Osteocyte (in vitro differentiated cells): ENCODE data around the gene EBF4. TPM values are rescaled to one million over a fixed set of nuclear protein-coding genes. Genes with fewer than 3 reads are reported as not detected.

Experiments
- DNase-seq: peaks from one replicate; pipeline ENCODE4 v3.0.0; 2021; ENCODE audit warnings: mixed read lengths; ENCODE audit not compliant: unreplicated experiment; ENCODE audit errors: extremely low spot score
- H3K27ac Mint-ChIP-seq: one replicate; pipeline ENCODE4 v1.8.0; 2021; ENCODE audit warnings: mild to moderate bottlenecking, mixed read lengths; ENCODE audit not compliant: unreplicated experiment
- H3K27me3 Mint-ChIP-seq: one replicate; pipeline ENCODE4 v1.8.0; 2021; ENCODE audit warnings: mixed read lengths; ENCODE audit not compliant: unreplicated experiment
- H3K36me3 Mint-ChIP-seq: one replicate; pipeline ENCODE4 v1.8.0; 2021; ENCODE audit warnings: mixed read lengths; ENCODE audit not compliant: unreplicated experiment
- H3K4me1 Mint-ChIP-seq: one replicate; pipeline ENCODE4 v1.8.0; 2021; ENCODE audit warnings: mixed read lengths; ENCODE audit not compliant: unreplicated experiment
- H3K4me3 Mint-ChIP-seq: one replicate; pipeline ENCODE4 v1.8.0; 2021; ENCODE audit warnings: mild to moderate bottlenecking, moderate library complexity, mixed read lengths; ENCODE audit not compliant: unreplicated experiment
- H3K9me3 Mint-ChIP-seq: one replicate; pipeline ENCODE4 v1.8.0; 2021; ENCODE audit warnings: mixed read lengths; ENCODE audit not compliant: unreplicated experiment
- CTCF ChIP-seq: fragments of 200-600 bp; sonication (generic); IDR thresholded peaks from 2 replicates; pipeline ENCODE4 v1.5.0; 2021; ENCODE audit warnings: antibody characterized with exemption, mild to moderate bottlenecking, moderate library complexity
- total RNA-seq: library from RNA; stranded (reverse); gene quantifications from 2 replicates; pipeline ENCODE4 v1.2.1, GENCODE V29; 2021

Gene EBF4
- total RNA-seq, 1 donor from 2014 or later = 12.8 TPM

- no peak overlapping the region for H3K27ac Mint-ChIP-seq
- H3K36me3 Mint-ChIP-seq = no peaks in the 10 kb centered on the region
- H3K9me3 Mint-ChIP-seq = peaks cover 6% of the 10 kb centered on the region
- DNase-seq = no peak
- H3K4me3 Mint-ChIP-seq = no peak overlapping the region
- H3K4me1 Mint-ChIP-seq = peaks cover 5% of the 10 kb centered on the region
- TF ChIP-seq CTCF = no peak
- H3K27me3 Mint-ChIP-seq = peaks cover 54% of the 10 kb centered on the region
These were observed 46.4 kb downstream of the EBF4 start for GRCh38 chr20:2739042-2739398.

DNA sequence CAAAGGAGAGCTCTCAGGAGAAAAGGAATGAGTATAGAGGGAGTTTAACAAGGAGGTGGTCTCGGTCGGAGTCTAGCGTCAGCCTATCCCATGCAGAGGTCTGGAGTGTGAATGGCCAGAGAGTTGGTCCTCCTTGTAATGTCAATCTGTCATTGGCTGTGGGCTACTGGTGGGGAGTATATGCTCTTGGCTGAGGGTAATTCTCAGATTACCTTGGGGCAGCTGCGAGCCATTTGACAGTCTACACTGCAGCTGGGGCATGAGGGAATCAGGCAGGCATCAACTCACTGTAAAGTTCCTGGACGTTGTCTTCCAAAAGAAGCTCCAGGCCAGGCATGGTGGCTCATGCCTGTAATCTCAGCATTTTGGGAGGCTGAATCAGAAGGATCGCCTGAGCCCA, 48.1 kb downstream of the EBF4 start:
- Mint-ChIP-seq H3K9me3 (no peaks in the 10 kb centered on the region), H3K4me1 (peaks cover 5% of the 10 kb centered on the region), H3K4me3 (no peak overlapping the region), H3K27ac (no peak overlapping the region), H3K36me3 (no peaks in the 10 kb centered on the region), H3K27me3 (peaks cover 44% of the 10 kb centered on the region)
- TF ChIP-seq CTCF = no peak
- no peak for DNase-seq

DNA sequence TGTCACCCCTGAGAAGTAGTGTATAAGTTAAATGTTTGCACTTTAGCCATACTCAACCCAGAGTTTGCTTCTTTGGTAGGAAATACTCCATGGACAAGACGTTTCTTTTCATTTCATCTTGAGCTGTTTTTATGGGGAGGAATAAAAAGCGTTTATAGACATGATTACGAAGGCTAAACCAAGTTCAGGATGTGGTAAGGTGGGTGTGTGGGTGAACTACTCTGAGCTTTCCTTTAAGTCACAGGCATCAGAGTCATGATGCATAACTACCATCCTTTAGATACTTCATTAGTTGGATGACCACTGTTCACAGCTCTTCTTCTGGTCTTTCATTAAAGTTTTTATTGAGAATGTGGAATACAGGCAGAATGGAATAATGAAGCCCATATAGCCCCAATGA, 48.9 kb downstream of the EBF4 start:
- no peaks in the 10 kb centered on the region for H3K36me3 Mint-ChIP-seq
- peaks cover 48% of the 10 kb centered on the region for H3K27me3 Mint-ChIP-seq
- H3K27ac Mint-ChIP-seq = no peak overlapping the region
- H3K4me3 Mint-ChIP-seq = no peak overlapping the region
- no peaks in the 10 kb centered on the region for H3K9me3 Mint-ChIP-seq
- peaks cover 5% of the 10 kb centered on the region for H3K4me1 Mint-ChIP-seq
- TF ChIP-seq CTCF = no peak
- no peak for DNase-seq

DNA sequence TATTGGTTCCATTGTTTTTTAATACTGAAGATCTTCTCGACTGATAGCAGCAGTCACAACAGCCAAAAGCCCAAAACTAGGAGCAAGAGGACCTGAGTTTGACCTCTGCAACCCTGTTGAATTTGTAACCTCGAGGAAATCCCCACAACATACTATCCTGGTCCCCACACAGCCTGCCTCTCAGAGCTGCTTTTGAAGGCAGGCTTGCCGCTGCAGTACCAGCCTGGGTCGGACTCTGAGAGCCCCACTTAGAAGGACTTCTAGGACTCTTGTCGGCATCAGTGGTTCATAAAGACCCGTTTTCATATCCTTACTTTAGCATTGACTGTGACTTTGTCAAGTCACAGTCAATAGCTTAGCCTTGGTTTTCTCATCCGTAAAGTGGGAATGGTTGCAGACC, 49.3 kb downstream of the EBF4 start:
- Mint-ChIP-seq H3K9me3 (no peaks in the 10 kb centered on the region), H3K27ac (no peak overlapping the region), H3K4me1 (peaks cover 5% of the 10 kb centered on the region), H3K36me3 (no peaks in the 10 kb centered on the region), H3K27me3 (peaks cover 47% of the 10 kb centered on the region), H3K4me3 (no peak overlapping the region)
- no peak for TF ChIP-seq CTCF
- DNase-seq = no peak

- Mint-ChIP-seq H3K4me3 (no peak overlapping the region), H3K27me3 (peaks cover 53% of the 10 kb centered on the region), H3K27ac (no peak overlapping the region)
These were observed 49.9 kb downstream of the EBF4 start for GRCh38 chr20:2742431-2742830.

More at GRCh38 chr20:2742431-2742830, 49.9 kb downstream of the EBF4 start:
- H3K4me1 Mint-ChIP-seq = peaks cover 5% of the 10 kb centered on the region
- H3K36me3 Mint-ChIP-seq = no peaks in the 10 kb centered on the region
- no peak for DNase-seq
- no peaks in the 10 kb centered on the region for H3K9me3 Mint-ChIP-seq
- no peak for TF ChIP-seq CTCF
